HS-27A (cell line): ENCODE measurements around the gene NLGN1.

ENCODE experiments used
- DNase-seq: peaks from one replicate; pipeline ENCODE4 v3.0.0-alpha.2; 2012; ENCODE audit warnings: low read depth, missing footprints

Gene NLGN1

DNA sequence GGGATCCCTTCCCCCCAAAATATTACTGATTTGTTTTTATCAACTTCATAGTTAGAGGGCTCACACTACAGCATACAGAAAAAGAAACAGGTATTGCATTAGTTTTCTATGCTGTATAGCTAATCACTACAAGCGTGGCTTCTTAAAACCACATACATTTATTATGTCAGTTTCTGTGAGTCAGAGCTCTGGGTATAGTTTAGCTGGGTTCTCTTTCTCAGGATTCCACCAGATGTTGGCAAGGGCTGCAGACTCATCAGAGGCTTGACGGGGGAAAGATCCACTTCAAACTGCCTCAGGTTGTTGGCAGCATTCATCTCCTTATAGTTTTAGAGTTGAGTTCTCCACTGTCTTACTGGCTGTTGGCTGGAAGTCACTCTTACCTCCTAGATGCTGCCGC lies 328.0 kb downstream of the NLGN1 start:
- no peak for DNase-seq

DNA sequence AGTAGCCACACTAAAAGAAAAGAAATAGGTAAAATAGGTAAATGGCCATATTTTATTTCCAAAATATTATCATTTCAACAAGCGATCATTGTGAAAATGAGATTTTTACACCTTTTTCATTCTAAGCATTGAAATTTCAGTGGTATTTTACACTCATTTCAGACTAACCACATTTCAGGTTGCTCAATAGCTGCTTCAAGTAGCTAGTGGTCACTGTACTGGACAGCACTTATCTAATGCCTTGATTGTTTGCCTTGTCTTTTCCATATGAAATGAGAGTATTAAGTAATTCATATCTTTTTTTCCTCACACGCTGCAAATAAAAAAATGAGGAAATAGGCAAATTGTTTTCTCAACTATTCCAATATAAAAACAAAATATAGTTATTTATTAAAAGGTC lies 332.8 kb downstream of the NLGN1 start:
- DNase-seq, result no peak

DNA sequence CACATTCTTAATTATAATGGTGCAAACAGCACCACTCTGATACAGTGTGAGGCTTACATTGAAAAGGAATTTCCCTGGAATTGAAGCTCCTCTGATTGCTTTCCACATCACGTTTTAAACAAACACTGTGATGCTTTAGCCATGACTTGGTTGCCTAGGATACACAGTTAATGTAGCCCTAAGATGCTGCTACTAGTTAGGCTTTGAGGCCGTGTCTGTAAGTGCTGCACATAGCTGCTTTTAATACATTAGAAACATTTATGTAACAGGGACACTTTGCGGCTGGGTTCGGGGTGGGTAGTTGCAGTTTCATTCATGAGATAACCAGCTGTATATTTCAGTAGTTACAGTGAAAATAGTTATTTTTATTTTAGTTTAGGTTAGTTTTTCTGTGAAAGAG lies 334.7 kb downstream of the NLGN1 start:
- no peak for DNase-seq

DNA sequence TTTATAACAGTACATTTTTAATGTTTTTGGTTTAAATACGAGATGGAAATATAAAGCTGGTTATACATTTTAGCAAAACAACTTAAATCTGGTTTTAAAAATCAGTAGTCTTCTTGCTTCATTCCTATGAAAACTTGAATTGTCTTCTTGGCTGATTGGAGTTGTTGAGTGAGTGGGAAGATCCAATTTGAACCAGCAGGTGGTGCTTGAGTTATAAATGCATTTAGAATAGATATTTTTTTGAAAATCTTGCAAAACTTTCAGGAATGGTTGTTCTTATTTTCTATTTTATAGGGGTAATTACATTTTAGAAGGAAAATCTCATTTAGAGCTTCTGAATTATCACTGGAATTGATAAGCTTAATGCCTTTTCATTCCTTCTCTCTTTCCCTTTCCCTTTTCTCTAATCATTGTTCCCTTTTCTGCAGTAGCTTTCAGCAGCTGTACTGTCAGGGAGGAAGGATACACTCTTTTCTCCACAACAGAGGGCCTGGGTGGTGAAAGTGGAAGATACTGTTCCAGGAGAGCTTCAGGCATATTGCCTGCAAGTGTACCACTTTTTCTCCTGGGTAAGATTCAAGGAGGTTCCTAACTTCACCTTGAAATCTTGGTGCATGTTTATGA lies 335.6 kb downstream of the NLGN1 start:
- DNase-seq, result no peak

DNA sequence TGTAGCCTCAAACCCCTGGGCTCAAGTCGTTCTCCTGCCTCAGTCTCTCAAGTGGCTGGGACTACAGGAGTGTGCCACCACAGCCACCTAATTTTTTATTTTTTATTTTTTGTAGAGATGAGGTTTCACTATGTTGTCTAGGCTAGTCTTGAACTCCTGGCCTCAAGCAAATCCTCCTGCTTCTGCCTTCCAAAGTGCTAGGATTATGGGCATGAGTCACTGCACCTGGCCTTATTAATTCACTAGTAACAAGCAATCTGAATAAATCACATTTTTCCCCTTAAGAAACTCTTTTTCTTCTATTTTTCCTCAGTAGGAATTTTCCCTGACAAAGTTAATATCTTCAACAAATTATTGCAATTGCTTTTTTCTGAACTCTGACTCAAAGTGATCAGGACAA lies 336.9 kb downstream of the NLGN1 start:
- no peak for DNase-seq

DNA sequence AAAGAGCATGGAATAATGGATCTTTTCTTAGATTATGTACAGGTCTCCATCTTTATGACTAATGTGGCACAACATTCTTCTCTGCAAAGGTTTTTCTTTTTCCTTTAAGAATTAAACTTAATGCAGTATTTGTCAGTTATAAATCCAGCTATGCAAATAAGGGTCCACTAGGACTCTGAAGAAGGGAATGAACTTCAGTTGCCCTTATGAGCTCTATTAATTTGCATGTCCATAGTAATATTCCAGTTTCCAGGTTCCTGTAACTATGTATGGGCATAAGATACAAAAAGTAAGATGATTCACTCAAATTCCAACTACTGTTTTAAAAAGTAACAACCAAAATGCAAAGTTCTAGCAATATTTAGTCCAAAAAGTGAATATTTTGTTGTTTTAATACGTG lies 337.4 kb downstream of the NLGN1 start:
- no peak for DNase-seq

DNA sequence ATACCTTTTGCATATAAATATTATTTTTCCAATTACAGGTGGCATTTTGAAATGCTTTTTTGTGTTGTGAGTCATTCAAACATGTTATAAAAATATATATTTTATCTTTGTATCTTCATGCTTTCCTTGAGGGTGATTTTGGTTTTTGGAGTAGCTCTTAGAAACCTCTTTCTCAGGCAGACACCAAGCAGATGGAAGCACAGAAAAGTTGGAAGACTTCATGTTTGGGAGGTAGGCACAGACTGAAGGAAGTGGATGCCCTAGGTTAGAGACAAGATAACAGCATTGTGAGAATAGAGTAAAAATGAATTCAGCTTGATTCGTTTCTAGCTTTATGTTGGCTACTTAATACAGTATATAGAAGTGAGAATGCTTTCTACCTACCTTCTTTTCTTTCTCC lies 338.3 kb downstream of the NLGN1 start:
- DNase-seq, result no peak

DNA sequence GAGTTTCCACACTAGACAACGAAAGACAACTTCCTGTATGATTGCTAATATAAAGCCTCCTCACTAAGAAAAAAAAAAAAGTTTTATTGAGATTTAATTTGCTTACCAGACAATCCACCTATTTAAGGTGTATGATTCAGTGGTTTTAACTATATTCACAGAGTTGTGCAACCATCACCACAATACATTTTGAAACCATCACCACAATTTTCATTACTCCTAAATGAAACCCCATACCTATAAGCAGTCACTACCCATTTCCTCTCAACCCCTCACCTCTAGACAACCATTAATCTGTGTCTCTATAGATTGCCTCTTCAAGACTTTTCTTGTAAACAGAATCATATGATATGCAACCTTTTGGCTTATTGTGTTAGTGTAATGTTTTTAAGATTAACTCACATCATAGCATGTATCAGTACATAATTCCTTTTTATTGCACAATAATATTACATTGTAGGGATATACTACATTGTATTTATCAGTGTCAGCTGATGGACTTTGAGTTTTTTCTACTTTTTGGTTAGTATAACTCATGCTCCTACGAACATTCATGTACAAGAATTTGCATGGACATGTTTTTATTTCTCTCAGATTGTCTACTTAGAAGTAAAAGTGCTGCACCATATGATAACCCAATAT lies 339.7 kb downstream of the NLGN1 start:
- no peak for DNase-seq

DNA sequence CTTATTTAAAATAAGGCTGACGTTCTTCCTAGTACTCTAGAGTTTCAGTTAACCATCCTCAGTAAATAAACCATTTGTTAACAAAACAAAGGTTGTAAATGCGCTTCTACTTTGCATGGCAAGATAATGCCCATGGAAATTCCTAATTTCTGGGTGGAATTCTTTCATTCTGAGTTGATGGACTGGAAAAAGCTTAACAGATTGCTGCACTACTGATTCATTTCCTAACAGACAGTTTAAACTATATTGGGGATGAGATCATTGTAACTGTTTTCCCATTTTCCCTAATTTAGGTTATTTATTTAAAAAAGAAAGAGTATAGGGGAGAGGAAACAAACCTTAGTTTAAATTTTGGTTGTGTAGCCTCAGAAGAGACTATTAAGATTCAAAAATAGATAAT lies 342.2 kb downstream of the NLGN1 start:
- DNase-seq, result no peak

DNA sequence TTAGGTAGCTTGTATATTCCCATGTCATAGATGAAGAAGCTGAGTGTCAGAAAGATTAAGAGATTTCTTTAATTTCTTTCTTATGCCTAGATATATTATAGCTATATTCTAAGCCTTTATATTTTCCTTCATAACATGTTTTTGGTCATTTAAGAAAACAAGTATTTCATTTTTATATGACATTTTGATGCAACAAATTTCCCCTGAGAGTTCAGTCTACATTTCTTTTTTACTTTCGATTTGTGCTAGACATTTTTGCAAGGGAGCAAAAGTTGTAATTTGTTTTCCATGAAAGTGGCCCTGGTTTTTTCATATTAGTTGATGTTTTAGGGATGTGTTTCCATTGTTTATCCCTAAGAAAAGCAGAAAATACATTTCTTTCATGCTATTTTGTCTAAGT lies 344.9 kb downstream of the NLGN1 start:
- DNase-seq, result no peak

DNA sequence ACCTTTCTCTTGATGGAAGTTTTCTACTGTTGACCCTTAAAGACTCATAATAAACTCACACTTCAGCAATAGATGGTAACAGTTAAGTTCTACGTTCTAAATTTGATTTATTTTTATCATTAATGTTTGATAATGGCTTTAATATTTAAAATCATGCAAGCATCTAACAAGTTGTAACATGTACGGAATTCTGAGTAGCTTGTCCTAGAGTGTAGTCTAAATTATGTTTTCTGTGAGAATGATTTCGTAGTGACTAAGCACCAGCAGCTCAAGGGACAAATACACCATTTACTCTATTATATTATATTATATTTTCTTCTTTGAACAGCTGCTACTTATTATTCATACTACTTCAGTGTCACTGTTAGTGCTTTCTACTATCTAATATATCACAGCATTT lies 345.6 kb downstream of the NLGN1 start:
- no peak for DNase-seq

DNA sequence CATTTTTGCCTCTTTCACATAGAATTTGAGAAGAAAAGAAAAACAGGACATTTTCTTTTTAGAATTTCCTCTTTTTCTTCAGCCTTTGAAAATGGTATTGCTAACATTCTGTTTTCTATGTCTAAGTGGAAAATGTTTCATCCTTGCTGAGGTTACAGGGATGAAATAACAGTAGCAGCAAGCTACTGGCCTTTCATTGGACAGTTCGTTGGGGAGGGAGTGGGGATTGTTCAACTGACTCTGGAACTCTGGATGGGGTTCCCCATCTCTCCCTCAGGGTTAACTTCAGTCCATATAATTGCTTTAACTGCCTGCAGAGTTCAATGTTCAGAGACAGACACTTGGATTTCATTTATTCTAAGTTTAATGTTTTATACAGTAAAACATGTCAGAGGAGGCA lies 346.0 kb downstream of the NLGN1 start:
- DNase-seq, result no peak

DNA sequence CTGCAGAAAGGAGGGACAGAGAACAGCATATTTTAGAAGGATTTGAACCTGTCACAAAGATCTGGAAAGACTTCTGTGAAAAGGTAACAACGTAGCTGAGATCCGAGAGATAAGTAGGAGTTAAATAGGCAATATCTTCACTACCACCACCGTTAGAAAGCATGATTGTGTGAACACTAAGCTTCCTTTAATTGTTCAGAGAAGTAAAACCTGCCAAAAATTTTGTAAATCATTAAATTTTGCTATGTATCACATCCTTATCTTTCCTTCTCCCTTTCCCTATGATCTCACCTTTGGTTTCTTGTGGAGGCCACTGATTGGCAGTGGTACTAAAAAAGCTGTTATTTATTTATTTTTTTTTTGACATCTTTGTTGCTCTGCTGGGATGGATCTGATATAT lies 346.9 kb downstream of the NLGN1 start:
- DNase-seq, result no peak

DNA sequence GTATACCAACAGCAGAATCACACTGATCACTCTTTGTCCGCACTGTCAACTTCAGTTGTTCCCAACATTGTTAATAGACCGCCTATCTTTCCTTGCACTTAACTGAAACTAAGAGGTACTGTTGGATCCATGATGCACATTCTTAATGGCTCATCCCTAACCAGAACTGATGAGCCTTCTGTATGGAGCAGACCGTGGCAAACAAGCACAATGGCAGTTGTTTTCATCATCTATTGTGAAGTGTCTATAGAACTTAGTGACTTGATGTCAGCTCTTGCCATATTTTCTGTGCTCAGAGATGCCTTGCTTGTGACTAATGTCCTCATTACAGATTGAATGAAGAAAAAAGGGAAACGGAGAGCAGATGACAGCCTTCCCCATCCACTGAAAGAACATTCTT lies 347.4 kb downstream of the NLGN1 start:
- no peak for DNase-seq

DNA sequence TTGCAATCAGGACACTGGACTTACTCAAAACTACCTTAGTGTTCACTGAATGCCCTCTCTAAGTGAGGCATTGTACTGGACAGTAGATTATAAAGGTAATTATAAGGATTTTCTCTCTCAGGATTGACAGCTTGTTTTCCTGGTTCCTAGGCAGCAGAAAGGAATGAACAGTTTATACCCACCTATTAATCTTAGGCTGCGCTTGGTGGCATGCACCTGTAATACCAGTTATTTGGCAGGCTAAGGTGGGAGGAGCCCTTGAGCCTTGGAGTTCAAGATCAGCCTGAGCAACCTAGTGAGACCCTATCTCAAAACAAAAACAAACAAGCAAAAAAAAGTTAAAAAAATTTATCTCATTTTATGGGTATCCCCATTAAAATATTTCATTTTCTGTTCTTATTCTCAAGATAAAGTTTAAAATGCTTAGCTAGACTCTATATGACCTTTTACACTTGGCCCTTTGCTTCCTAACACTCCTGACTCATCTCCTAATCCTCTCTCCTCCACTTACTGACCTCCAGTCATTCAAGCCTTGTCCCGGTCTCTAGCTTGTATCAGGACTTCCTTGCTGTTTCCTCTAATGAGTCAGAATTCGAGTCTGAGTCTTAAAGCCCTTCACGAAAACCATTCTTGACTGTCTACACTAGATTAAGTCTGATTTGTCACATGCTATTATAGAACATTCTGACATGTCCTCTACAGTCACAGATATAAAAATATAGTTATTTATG lies 348.6 kb downstream of the NLGN1 start:
- DNase-seq, result no peak

DNA sequence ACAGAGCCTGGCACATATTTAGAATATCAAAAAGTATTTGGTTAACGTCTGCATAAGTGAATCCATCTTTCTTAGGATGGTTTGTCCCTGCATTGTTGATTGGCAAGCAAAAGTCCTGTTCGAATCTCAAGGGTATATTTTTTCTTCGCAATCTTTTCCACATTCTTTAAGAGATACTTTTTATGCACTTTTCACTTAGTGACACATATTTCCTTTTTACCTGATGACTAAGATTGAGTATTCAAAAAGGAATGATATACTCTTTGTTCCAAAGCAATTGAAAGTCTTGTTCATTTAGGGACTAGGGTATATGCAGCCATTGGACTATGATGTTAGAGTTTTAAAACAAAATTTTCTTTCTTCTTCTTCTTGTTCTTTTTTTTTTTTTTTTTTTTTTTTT lies 349.9 kb downstream of the NLGN1 start:
- DNase-seq, result no peak

DNA sequence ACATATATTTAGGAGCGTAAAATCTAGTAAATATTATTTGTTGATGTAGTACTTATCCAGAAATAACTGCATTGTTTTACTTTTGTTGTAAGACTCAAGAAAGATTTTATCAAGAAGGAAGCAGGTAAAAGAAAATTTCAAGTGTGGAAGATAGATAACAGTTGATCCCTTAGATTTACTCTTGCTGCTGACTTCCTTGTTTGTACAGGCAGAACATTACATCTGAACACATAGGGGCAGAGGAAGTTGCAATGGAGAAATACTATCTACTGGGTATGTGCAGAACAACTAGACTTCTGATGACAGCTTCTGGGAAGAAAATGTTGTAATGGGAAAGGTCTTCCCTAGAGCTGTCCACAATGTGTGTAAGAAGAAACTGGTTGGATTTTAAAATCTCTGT lies 350.6 kb downstream of the NLGN1 start:
- DNase-seq, result no peak

DNA sequence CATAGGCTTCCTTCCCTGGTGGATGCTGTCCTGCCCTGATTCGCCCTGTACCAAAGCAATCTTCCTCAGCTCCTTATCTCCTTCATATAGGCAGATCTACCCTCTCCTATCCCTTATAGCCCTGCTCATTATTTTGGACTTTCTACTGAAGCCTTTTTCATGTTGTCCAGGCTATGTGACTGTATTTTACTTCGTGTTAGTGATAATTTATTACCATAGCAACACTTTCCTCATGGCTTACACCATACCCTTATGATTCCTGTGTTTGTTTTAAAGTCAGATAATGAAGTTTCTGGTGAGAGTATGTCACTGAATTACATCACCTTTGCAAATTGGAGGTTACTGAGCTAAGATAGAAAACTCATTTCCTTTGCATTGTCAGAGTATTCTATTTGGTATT lies 352.6 kb downstream of the NLGN1 start:
- no peak for DNase-seq

DNA sequence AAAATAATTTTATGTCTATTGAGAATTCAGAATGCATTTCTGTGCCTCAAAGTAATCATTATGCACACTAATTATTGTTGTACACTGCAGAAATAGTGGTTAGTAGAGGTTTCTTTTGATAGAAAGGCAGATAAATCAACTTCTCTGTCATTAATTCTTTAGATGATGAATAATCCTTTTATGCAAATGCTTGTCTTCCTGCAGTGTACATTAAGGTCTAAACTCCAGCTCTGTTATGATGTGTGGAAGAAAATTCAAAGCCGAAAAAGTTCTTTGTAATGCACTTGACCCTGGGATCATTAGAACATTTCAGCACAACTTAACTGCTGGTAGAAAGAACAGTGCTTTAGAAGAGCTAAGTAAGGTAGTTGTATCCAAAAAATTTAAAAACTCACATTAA lies 353.0 kb downstream of the NLGN1 start:
- no peak for DNase-seq

DNA sequence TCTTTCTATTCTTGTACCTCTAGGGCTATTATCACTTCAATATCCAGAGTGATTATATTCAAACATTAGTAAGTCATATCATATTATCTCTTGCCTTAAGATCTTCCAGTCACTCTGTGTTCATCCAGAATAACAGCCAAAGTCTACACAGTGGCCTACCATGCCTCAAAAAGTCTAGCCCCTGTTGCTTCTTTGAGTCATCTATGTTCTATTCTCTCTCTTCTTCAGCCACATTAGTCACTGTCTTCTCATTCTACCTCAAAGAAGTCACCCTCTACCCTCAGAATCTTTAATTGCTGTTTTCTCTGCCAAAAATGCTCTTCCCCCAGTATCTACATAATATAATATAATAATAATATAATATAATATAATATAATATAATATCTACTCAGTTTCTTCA lies 356.0 kb downstream of the NLGN1 start:
- DNase-seq, result no peak

DNA sequence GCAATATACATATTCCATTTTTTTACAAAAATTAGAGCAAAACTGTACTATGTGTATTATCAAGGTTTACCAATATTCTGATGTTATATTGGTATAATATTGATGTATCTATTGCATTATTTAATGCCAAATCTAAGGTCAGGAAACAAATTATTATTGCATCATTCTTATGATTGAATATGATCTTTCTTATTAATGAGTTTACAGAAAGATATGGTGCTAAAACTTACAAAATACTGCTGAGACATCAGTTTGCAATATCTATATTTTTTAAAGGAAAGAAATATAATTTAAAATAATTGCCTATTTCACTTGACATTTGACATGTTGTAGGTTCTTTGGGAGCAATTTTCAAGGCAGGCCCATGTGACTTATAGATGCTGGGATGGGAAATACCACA lies 357.6 kb downstream of the NLGN1 start:
- DNase-seq, result no peak

DNA sequence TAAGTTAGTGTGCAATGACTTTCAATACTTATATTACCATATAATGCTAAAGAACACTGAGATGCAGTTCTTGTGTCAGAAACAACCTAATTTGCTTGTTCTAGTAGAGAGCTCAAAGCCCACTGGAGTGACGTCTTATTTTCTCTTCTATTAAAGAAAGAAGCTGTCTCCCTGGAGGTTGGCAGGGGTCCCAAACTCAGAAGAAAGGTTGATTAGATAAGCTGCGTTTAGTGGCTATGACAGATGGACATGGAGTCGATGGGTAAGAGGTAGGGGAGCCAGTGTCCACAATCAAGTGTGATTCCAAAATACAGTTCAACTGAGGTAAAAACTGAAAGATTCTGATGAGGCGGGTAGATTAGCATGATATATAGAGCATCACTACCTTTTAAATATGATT lies 363.6 kb downstream of the NLGN1 start:
- no peak for DNase-seq

DNA sequence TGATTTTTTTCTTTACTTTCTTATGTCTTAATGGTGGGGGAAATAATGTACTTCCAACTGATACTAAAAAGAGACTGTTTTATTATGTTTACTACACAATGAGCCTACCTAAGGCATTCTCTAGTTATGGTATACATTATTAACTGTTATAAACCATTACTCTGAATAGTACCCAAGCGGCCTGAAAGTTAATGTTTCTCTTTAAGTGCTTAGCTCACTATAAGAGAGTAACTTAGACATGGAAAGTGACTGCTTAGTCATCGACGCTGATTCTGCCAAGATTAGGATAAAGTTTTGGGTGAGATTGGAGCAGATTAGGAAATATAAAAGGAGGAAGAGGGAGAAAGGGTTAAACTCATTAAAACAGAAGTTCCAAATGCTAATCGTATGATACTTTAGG lies 365.0 kb downstream of the NLGN1 start:
- DNase-seq, result no peak

DNA sequence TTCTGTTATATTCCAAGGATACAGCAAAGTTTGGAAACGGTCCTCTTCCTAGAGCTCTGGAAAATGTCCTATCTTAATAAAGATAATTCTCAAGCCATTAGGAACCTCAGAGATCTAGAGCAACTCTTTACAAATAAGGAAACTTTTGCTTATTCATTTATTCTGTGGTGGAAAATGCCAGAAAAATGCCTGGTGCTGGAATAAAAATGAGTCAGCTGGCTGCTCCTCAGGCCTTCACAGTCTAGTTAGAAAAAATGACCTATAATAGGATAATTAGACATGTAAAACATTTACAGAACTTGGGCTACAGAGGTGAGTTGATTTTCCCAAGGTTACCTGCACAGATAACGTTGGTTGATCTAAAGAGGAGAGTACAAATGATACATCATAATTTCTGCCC lies 372.5 kb downstream of the NLGN1 start:
- no peak for DNase-seq
